BLaER1 (cell line): ENCODE data around the gene ARHGEF16.

Source experiments
- H3K27ac ChIP-seq: shearing (Covaris generic); formaldehyde crosslinking; 2 replicates; pipeline ENCODE4 v1.8.1; 2022
- H3K27me3 ChIP-seq: shearing (Covaris generic); formaldehyde crosslinking; 2 replicates; pipeline ENCODE4 v1.8.1; 2022
- H3K36me3 ChIP-seq: shearing (Covaris generic); formaldehyde crosslinking; 2 replicates; pipeline ENCODE4 v1.8.1; 2022
- H3K4me1 ChIP-seq: shearing (Covaris generic); formaldehyde crosslinking; 2 replicates; pipeline ENCODE4 v1.8.1; 2022
- H3K4me2 ChIP-seq: shearing (Covaris generic); formaldehyde crosslinking; 2 replicates; pipeline ENCODE4 v1.8.1; 2022
- H3K4me3 ChIP-seq: shearing (Covaris generic); formaldehyde crosslinking; 2 replicates; pipeline ENCODE4 v1.8.1; 2022
- H3K9ac ChIP-seq: shearing (Covaris generic); formaldehyde crosslinking; 2 replicates; pipeline ENCODE4 v1.8.1; 2022
- H3K9me3 ChIP-seq: shearing (Covaris generic); formaldehyde crosslinking; 2 replicates; pipeline ENCODE4 v1.8.1; 2022
- H4K20me1 ChIP-seq: shearing (Covaris generic); formaldehyde crosslinking; 2 replicates; pipeline ENCODE4 v1.8.1; 2022
- Cebpa-rat ChIP-seq: shearing (Covaris generic); IDR thresholded peaks from 2 replicates; pipeline ENCODE4 v1.8.1; 2022

ARHGEF16 gene

GRCh38 chr1:3429320-3429719 lies 25.1 kb upstream of the ARHGEF16 start:
- Histone ChIP-seq H4K20me1 (peaks cover under 1% of the 10 kb centered on the region; the same call in 1 of the 2 replicates), H3K9ac (no peak overlapping the region), H3K4me1 (peaks cover 11% of the 10 kb centered on the region), H3K27ac (no peak overlapping the region), H3K4me2 (no peak overlapping the region), H3K36me3 (no peaks in the 10 kb centered on the region), H3K9me3 (no peaks in the 10 kb centered on the region), H3K4me3 (no peak overlapping the region), H3K27me3 (peaks cover 9% of the 10 kb centered on the region; the same call in 1 of the 2 replicates)
- no peak for TF ChIP-seq Cebpa-rat

DNA sequence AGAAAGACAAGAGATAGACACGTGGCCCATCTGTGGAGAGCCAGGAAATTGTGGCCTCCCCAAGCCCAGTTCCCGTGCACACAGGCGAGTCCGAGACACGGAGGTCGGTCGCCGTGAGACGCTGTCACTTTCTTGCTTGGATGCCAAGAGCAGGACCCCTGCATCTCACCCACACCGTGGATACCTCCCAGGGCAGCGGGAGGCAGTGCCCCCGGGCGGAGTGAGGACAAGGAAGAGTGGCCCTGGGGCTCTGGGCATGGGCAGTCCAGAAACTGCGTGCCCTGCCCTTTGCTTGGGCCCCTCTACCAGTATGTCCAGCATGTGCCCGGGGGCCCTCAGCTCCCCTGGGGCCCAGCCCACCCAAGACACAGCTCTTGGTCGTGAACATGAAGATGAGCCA lies 24.7 kb upstream of the ARHGEF16 start:
- peaks cover 5% of the 10 kb centered on the region; the same call in 1 of the 2 replicates for H4K20me1 ChIP-seq
- no peaks in the 10 kb centered on the region for H3K36me3 ChIP-seq
- H3K9me3 ChIP-seq = no peaks in the 10 kb centered on the region
- no peak overlapping the region for H3K9ac ChIP-seq
- H3K4me1 ChIP-seq = peaks cover 6% of the 10 kb centered on the region; the same call in 1 of the 2 replicates
- no peak overlapping the region for H3K4me2 ChIP-seq
- H3K27ac ChIP-seq = no peak overlapping the region
- peaks cover 12% of the 10 kb centered on the region for H3K27me3 ChIP-seq
- H3K4me3 ChIP-seq = no peak overlapping the region
- no peak for TF ChIP-seq Cebpa-rat

GRCh38 chr1:3430406-3430805 lies 24.1 kb upstream of the ARHGEF16 start:
- no peak overlapping the region for H3K9ac ChIP-seq
- H3K4me3 ChIP-seq = no peak overlapping the region
- H3K27me3 ChIP-seq = peaks cover 13% of the 10 kb centered on the region
- no peaks in the 10 kb centered on the region for H3K9me3 ChIP-seq
- 0 out of 2 replicates have a peak, but pooled peaks cover under 1% of the 10 kb centered on the region for H3K4me1 ChIP-seq
- no peaks in the 10 kb centered on the region for H3K36me3 ChIP-seq
- TF ChIP-seq Cebpa-rat = no peak
- H3K27ac ChIP-seq = no peak overlapping the region
- peaks cover 6% of the 10 kb centered on the region; the same call in 1 of the 2 replicates for H4K20me1 ChIP-seq
- no peak overlapping the region for H3K4me2 ChIP-seq

DNA sequence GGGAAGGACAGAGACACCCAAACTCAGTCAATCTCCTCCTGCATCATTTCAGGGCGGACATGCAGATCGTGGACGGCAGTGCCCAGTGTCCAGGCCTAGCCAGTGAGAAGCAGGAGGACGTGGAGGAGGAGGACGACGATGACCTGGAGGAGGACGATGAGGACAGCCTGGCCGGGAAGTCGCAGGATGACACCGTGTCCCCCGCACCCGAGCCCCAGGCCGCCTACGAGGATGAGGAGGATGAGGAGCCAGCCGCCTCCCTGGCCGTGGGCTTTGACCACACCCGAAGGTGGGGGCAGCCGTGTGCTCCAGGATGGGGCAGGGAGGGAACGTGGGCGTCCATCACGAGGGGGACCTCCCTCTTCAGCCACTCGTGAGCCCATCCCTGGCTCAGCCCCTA lies 23.6 kb upstream of the ARHGEF16 start:
- Histone ChIP-seq H3K36me3 (no peaks in the 10 kb centered on the region), H3K4me3 (no peak overlapping the region), H4K20me1 (peaks cover 6% of the 10 kb centered on the region; the same call in 1 of the 2 replicates), H3K9me3 (no peaks in the 10 kb centered on the region), H3K9ac (no peak overlapping the region), H3K4me1 (no peaks in the 10 kb centered on the region), H3K4me2 (no peak overlapping the region), H3K27ac (no peak overlapping the region), H3K27me3 (peaks cover 17% of the 10 kb centered on the region)
- TF ChIP-seq Cebpa-rat = no peak

GRCh38 chr1:3431266-3431665 lies 23.2 kb upstream of the ARHGEF16 start:
- H3K27ac ChIP-seq = no peak overlapping the region
- no peaks in the 10 kb centered on the region for H3K9me3 ChIP-seq
- H3K4me3 ChIP-seq = no peak overlapping the region
- H4K20me1 ChIP-seq = peaks cover 6% of the 10 kb centered on the region; the same call in 1 of the 2 replicates
- H3K36me3 ChIP-seq = no peaks in the 10 kb centered on the region
- no peak overlapping the region for H3K4me2 ChIP-seq
- H3K27me3 ChIP-seq = peaks cover 18% of the 10 kb centered on the region
- H3K9ac ChIP-seq = no peak overlapping the region
- no peaks in the 10 kb centered on the region for H3K4me1 ChIP-seq
- TF ChIP-seq Cebpa-rat = no peak

DNA sequence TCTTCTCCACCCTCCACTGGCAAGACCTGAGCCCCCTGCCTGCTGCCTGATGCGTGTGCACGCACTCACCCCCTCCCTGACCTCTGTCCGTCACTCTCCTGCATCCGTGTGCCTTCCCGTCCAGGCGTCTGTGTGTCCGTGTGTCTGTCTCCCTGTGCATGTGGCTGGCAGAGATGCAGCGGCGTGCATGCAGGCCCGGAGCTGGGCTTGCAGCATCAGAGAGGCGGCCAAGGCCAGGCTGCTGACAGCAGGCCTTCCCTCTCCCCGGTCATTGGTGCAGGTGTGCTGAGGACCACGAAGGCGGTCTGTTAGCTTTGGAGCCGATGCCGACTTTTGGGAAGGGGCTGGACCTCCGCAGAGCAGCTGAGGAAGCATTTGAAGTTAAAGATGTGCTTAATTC lies 22.8 kb upstream of the ARHGEF16 start:
- Histone ChIP-seq H3K4me2 (no peak overlapping the region), H4K20me1 (peaks cover 6% of the 10 kb centered on the region; the same call in 1 of the 2 replicates), H3K36me3 (no peaks in the 10 kb centered on the region), H3K4me3 (no peak overlapping the region), H3K9me3 (no peaks in the 10 kb centered on the region), H3K9ac (no peak overlapping the region), H3K27ac (no peak overlapping the region), H3K27me3 (peaks cover 18% of the 10 kb centered on the region), H3K4me1 (no peaks in the 10 kb centered on the region)
- no peak for TF ChIP-seq Cebpa-rat

DNA sequence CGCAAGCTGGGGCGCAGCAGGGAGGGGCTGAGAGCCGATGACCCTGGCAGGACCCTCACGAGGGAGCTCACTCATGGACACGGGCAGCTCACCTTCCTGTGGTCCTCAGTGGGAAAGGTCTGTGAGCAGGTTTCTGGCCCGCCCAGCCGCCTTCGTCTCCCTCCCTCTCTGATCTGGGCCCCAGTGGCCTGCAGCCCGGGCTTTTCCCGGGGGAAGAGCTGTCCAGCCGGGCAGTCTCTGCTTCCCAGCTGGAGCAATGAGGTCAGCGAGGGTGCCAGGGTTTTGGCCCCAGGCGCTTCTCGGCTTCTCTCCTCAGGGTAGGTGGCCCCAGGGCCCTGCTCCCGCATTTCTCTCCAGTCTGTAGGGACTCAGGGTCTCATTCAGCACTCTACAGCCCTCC lies 22.2 kb upstream of the ARHGEF16 start:
- Histone ChIP-seq H3K4me3 (no peak overlapping the region), H3K9me3 (no peaks in the 10 kb centered on the region), H3K4me2 (no peak overlapping the region), H3K27me3 (peaks cover 18% of the 10 kb centered on the region), H3K4me1 (no peaks in the 10 kb centered on the region), H3K9ac (no peak overlapping the region), H3K36me3 (no peaks in the 10 kb centered on the region), H3K27ac (no peak overlapping the region), H4K20me1 (peaks cover 6% of the 10 kb centered on the region; the same call in 1 of the 2 replicates)
- TF ChIP-seq Cebpa-rat = no peak

GRCh38 chr1:3433076-3433475 lies 21.4 kb upstream of the ARHGEF16 start:
- TF ChIP-seq Cebpa-rat = no peak
- Histone ChIP-seq H3K27me3 (peaks cover 18% of the 10 kb centered on the region), H4K20me1 (peaks cover 6% of the 10 kb centered on the region; the same call in 1 of the 2 replicates), H3K4me2 (no peak overlapping the region), H3K27ac (no peak overlapping the region), H3K9ac (no peak overlapping the region), H3K36me3 (no peaks in the 10 kb centered on the region), H3K9me3 (no peaks in the 10 kb centered on the region), H3K4me1 (no peaks in the 10 kb centered on the region), H3K4me3 (no peak overlapping the region)

- Histone ChIP-seq H4K20me1 (peaks cover 6% of the 10 kb centered on the region; the same call in 1 of the 2 replicates), H3K36me3 (no peaks in the 10 kb centered on the region), H3K27ac (no peak overlapping the region), H3K9ac (no peak overlapping the region), H3K4me1 (no peaks in the 10 kb centered on the region), H3K27me3 (peaks cover 18% of the 10 kb centered on the region), H3K9me3 (no peaks in the 10 kb centered on the region), H3K4me2 (no peak overlapping the region), H3K4me3 (no peak overlapping the region)
- no peak for TF ChIP-seq Cebpa-rat
Observed at GRCh38 chr1:3433596-3434320, 20.7 kb upstream of the ARHGEF16 start.

DNA sequence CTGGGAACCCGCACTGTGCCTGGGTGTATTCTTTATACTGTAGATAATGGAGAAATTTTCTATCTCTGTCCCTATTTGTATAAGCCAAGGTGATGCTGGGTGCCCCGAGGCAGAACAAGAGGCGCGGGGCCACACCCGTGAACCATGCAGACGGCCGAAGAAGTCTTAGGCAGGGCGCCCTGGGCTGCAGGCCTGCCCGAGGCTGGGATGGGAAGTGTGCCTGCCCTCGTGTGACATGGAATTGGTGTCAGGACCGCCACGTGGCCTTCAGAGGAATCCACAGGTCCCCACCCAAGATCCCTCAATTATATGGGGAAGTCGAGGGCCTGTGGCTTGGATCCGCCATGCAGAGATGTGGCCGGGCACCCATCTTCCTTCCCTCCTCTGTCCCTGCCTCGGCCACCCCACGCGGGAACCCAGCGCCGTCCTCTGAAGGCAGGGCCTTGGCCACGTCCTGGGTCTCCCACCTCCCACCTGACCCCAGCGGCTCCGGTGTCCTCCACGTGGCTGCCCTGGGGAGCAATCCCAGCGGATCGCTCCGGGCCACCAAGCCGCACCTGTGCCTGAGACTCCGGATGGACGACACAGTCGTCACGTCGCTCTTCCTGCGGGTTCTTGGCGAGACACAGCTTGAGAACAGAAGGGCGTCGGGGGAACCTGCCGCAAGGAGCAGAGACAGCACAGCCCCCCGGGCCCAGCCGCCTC lies 19.9 kb upstream of the ARHGEF16 start:
- H3K4me3 ChIP-seq = no peak overlapping the region
- H3K27me3 ChIP-seq = peaks cover 18% of the 10 kb centered on the region
- no peak for TF ChIP-seq Cebpa-rat
- no peaks in the 10 kb centered on the region for H3K4me1 ChIP-seq
- no peaks in the 10 kb centered on the region for H3K9me3 ChIP-seq
- H4K20me1 ChIP-seq = peaks cover 6% of the 10 kb centered on the region; the same call in 1 of the 2 replicates
- H3K9ac ChIP-seq = no peak overlapping the region
- H3K4me2 ChIP-seq = no peak overlapping the region
- H3K36me3 ChIP-seq = no peaks in the 10 kb centered on the region
- H3K27ac ChIP-seq = no peak overlapping the region
